Activated T-cell treated with anti-CD3 and anti-CD28 coated beads, Interleukin-2, amount 50 U/mL, for 4 hours (primary cell): ENCODE data around the gene PKDREJ. TPM values are rescaled to one million over a fixed set of nuclear protein-coding genes. Genes with fewer than 3 reads are reported as not detected.
"Not testable (repeated sequence)": the region's sequence is repeated elsewhere in the genome, so short reads cannot be mapped to it uniquely, and the experiment has no call there.

Experiments used
- ATAC-seq, 2 donors: fragments of 200-7000 bp; cut with Tn5 transposase; one replicate each; pipeline ENCODE4 v1.10.0; 2021
- DNase-seq: peaks from one replicate; pipeline ENCODE4 v3.0.0-alpha.2; 2020
- H3K27me3 Mint-ChIP-seq: one replicate; pipeline ENCODE4 v1.8.0; 2021; ENCODE audit warnings: low read depth, mixed read lengths
- H3K36me3 Mint-ChIP-seq: one replicate; pipeline ENCODE4 v1.8.0; 2022; ENCODE audit warnings: mixed read lengths; ENCODE audit not compliant: insufficient read depth
- H3K4me1 Mint-ChIP-seq: one replicate; pipeline ENCODE4 v1.8.0; 2021; ENCODE audit warnings: low read depth, mixed read lengths
- H3K4me3 Mint-ChIP-seq: one replicate; pipeline ENCODE4 v1.8.0; 2021; ENCODE audit warnings: mild to moderate bottlenecking, moderate library complexity, mixed read lengths
- H3K9me3 Mint-ChIP-seq: one replicate; pipeline ENCODE4 v1.8.0; 2021; ENCODE audit warnings: mixed read lengths
- total RNA-seq, 3 donors: library from RNA; stranded (reverse); gene quantifications; one replicate each; pipeline ENCODE4 v1.2.1, GENCODE V29; 2021

Gene PKDREJ
- total RNA-seq, result not detected

DNA sequence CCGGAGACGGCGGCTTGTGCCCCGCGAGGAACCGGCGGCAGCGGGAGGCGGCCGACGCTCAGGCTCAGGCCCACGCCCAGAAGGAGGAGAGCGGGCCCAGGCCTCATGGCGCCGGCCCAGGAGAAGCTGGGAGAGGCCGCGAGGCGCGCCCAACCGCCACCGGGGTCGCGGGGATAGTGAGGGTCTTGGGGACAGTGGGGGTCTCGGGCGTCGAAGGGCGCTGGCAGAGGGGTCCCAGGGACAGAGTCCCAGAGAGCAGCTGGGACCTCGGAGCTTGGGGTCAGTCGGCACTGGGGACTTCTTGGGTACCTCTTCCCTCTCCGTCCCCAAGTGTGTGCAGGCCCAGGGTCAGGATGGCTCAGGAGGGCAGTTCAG, at the start of gene PKDREJ:
Gene PKDREJ (minus strand): TSS at position 128 of the 375 bp plus-strand sequence. CDS start 21 bp downstream, at position 107.
- ATAC-seq, result no peak
- Mint-ChIP-seq H3K9me3 (no peaks in the 10 kb centered on the region), H3K36me3 (no peaks in the 10 kb centered on the region), H3K4me1 (peaks cover 12% of the 10 kb centered on the region), H3K4me3 (peak within 1 kb of the TSS; percentile 39), H3K27me3 (peaks cover 58% of the 10 kb centered on the region)
- DNase-seq, result no peak

DNA sequence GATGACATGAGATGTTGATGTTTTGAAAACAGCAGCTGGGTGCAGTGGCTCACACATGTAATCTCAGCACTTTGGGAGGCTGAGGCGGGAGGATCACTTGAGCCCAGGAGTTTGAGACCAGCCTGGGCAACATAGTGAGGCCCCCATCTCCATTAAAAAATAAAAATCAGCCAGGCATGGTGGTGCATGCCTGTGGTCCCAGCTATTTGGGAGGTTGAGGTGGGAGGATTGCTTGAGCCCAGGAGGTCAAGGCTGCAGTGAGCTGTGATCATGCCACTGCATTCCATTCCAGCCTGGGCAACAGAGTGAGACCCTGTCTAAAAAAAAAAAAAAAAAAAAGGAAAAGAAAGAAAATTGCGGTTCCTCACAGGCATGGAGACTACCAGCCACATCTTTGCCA, 49.7 kb upstream of the PKDREJ start:
- H3K9me3 Mint-ChIP-seq, H3K4me1 Mint-ChIP-seq, H3K36me3 Mint-ChIP-seq, H3K4me3 Mint-ChIP-seq, H3K27me3 Mint-ChIP-seq, DNase-seq, ATAC-seq: not testable (repeated sequence)

DNA sequence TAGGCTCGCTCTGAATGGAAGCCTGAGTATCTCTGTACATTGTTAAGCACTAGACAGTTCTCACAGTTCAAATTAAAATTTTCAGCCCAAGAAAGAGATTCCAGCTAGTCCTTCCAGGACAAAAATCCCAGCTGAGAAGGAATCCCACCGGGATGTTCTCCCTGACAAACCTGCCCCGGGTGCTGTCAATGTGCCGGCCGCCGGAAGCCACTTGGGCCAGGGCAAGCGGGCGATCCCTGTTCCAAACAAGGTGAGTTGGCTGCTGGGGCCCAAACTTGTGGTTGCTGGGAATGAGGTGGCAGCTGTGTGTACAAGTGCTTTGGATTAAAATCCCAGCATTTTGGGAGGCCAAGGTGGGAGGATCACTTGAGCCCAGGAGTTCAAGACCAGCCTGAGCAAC, 48.9 kb upstream of the PKDREJ start:
- ATAC-seq, result no peak
- peaks cover 2% of the 10 kb centered on the region for H3K36me3 Mint-ChIP-seq

DNA sequence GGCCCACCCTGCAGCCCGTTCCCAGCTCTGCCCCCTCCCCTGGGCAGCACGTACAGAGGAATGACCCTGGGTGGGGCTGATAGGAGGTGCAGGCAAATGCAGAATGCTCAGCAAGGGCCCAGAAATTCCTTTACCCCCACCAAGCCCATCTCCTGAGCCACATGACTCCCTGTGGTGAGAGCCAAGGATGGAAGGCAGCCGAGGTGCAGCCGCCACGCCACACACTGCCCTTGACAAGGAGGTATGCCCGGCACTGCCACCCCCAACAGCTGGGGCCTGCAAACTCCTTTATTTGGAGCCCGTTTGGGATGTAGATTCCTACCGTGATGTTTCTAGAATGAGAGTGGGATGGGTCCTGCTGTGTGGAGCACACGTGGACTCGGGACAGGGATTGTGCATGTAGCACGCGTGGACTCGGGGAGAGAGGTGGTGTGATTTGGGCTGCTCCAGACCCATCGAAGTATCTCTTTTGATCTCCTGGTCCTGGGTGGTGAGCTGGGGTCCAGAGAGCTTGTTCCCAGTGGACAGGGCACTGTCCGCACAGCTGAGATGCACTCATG, 46.5 kb upstream of the PKDREJ start:
- no peak overlapping the region for H3K4me3 Mint-ChIP-seq
- H3K4me1 Mint-ChIP-seq, result no peaks in the 10 kb centered on the region
- no peaks in the 10 kb centered on the region for H3K9me3 Mint-ChIP-seq
- H3K36me3 Mint-ChIP-seq, result peaks cover 2% of the 10 kb centered on the region
- DNase-seq, result no peak
- ATAC-seq, result no peak
- H3K27me3 Mint-ChIP-seq, result no peaks in the 10 kb centered on the region

More for the DNA sequence above, 48.9 kb upstream of the PKDREJ start:
- Mint-ChIP-seq H3K4me3 (no peak overlapping the region), H3K27me3 (no peaks in the 10 kb centered on the region), H3K4me1 (no peaks in the 10 kb centered on the region), H3K9me3 (no peaks in the 10 kb centered on the region)
- DNase-seq, result no peak

- no peak for DNase-seq
- Mint-ChIP-seq H3K36me3 (peaks cover 2% of the 10 kb centered on the region), H3K4me1 (no peaks in the 10 kb centered on the region), H3K9me3 (no peaks in the 10 kb centered on the region), H3K4me3 (no peak overlapping the region), H3K27me3 (no peaks in the 10 kb centered on the region)
- ATAC-seq, result no peak
Observed at GRCh38 chr22:46308283-46308988, 45.3 kb upstream of the PKDREJ start.

DNA sequence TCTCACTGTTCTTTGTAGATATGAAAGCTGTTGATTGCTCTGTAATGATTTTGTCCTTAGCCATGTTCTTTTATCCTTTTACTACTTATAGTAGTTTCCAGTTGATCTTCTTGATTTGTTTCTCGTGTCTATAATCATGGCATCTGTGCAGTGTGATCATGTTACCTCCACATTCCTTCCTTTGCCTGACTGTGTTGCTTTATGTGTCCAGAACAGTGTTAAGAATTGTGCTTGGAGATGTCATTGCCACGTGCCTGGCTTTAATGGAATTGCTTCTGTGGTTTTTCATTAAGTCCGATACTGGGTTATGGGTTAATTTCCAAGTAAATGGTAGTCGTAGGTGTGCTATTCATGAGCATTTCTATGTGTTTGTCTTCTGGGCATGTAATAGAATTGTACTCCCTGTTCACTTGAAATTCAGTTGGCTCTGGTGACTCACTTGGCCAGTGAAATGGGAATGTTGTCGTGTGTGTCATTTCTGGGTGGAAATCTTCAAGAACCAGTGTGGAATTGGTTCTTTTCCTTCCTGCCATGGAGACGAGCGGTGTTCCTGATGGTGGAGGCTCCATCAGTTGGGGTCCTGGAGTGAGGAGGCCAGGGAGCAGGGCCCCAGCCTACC, 40.3 kb upstream of the PKDREJ start:
- DNase-seq (no peak), ATAC-seq (no peak)
- H3K27me3 Mint-ChIP-seq, result peaks cover 7% of the 10 kb centered on the region
- H3K9me3 Mint-ChIP-seq, result no peaks in the 10 kb centered on the region
- no peaks in the 10 kb centered on the region for H3K36me3 Mint-ChIP-seq
- H3K4me1 Mint-ChIP-seq, result no peaks in the 10 kb centered on the region
- no peak overlapping the region for H3K4me3 Mint-ChIP-seq

DNA sequence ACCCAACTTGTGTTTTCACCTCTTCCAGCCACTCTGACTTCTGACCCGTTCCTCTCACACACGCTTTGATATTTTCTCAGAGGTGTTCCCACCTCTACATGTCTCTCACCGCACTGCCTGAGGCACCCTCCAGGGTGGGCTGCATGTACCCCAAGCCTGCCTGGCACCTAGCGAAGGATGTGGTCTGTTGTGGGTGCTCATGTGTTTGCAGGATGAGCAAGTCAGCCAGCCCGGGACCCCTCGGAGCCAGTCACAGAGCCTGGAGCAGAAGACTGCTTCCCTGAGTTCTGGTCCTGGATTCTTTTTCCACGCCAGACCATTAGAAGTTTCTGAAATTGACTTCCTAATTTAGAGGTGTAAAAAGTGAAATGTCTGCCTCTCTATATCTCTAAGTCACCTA, 37.3 kb upstream of the PKDREJ start:
- ATAC-seq (no peak), DNase-seq (no peak)
- H3K4me3 Mint-ChIP-seq, result no peak overlapping the region
- H3K4me1 Mint-ChIP-seq, result peaks cover 16% of the 10 kb centered on the region
- H3K9me3 Mint-ChIP-seq, result no peaks in the 10 kb centered on the region
- H3K27me3 Mint-ChIP-seq, result peaks cover 7% of the 10 kb centered on the region
- H3K36me3 Mint-ChIP-seq, result no peaks in the 10 kb centered on the region

GRCh38 chr22:46299101-46299500, 36.0 kb upstream of the PKDREJ start:
- peaks cover 7% of the 10 kb centered on the region for H3K27me3 Mint-ChIP-seq
- peaks cover 22% of the 10 kb centered on the region for H3K4me1 Mint-ChIP-seq
- no peak for DNase-seq
- H3K9me3 Mint-ChIP-seq, result no peaks in the 10 kb centered on the region
- no peak for ATAC-seq
- H3K4me3 Mint-ChIP-seq, result no peak overlapping the region
- no peaks in the 10 kb centered on the region for H3K36me3 Mint-ChIP-seq

DNA sequence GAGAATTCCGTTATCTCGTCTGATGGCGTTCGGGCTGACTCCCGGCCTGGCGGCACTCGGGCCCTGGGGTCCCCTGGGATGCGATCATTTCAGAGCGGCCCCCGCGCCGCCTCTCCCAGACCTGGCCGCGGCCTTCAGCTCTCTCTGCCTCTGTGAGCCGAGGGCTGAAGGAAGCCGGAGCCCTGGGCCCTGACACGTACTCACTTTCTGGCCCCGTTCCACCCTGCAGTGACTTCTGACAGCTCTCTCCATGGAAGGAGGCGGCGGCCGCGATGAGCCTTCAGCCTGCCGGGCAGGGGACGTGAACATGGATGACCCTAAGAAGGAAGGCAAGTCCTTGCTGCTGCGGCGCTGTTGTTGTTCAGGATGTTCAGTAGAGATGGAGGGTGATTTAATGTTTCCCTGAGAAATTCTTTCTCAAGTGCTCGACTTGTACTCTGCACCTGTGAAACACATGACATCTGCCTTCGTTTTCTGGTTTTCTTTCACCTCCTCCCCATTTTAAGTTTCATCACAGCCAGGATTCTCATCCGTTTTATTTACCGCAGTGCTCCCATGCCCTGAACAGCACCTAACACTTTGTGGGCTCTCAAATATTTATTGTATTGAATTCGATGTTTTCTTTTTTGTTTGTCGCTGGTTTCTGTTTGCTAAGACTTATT, 34.1 kb upstream of the PKDREJ start:
- DNase-seq, result no peak
- peaks cover 3% of the 10 kb centered on the region for H3K36me3 Mint-ChIP-seq

DNA sequence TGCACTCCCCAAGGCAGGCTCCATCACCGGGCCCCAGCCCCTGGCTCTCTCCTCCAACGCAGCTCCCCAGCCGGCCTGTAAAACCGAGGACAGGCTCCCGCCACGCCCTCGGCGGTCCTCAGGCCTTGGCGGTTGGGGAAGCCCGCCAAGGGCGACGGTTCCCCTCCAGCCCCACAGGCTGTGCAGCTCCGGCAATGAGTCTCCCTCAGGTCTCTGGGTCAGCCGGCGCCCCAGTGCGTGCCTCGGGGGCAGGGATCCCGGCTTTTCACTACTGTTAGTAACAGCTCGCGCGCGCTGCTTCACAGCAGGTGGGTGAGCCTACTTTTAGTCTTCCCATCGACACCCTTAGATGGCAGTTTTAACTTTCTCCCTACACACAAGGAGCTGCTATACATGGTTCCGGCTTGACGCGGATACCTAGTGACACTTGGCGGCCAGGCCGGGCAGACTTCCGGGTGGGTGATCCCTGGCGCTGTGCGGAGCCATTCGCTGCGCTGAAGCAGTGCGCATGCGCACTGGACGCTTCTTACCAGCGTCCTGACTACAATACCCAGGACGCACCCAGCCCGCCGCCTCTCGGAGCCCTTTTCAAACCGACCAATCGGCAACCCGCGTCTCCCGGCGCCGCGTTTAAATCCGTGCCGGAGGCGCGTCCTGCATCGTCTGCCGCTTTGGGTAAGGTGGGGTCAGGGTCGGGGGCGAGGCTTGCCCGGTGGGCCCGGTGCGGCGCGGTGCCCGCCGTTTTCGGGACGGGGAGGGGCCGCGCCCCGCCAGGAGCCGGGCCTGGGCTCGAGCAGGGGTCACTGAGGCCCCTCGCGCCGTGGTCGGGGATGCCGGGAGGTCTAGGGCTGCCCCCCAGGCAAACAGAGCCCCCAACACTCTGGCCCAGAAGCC, 33.4 kb upstream of the PKDREJ start, which contains the start of gene GTSE1:
Gene GTSE1 (plus strand): TSS at position 614 of the 894 bp plus-strand sequence. CDS start 531 bp downstream, outside the sequence.
- Mint-ChIP-seq H3K4me1 (peaks cover 22% of the 10 kb centered on the region), H3K4me3 (peak within 1 kb of the TSS; percentile 82), H3K36me3 (peaks cover 5% of the 10 kb centered on the region), H3K27me3 (peaks cover 7% of the 10 kb centered on the region), H3K9me3 (peaks cover 5% of the 10 kb centered on the region)
- ATAC-seq, result peak; percentile 99
- DNase-seq, result peak; percentile 94

More for the DNA sequence above, 34.1 kb upstream of the PKDREJ start:
- Mint-ChIP-seq H3K4me3 (peak overlapping the region; percentile 80), H3K4me1 (peaks cover 22% of the 10 kb centered on the region), H3K9me3 (peaks cover 3% of the 10 kb centered on the region), H3K27me3 (peaks cover 7% of the 10 kb centered on the region)
- peak; percentile 7 to 13 for ATAC-seq

- H3K36me3 Mint-ChIP-seq, result peaks cover 5% of the 10 kb centered on the region
- peaks cover 7% of the 10 kb centered on the region for H3K27me3 Mint-ChIP-seq
- ATAC-seq (no peak), DNase-seq (no peak)
- H3K4me3 Mint-ChIP-seq, result peak overlapping the region; percentile 82
- H3K4me1 Mint-ChIP-seq, result peaks cover 22% of the 10 kb centered on the region
- H3K9me3 Mint-ChIP-seq, result peaks cover 5% of the 10 kb centered on the region
Observed at GRCh38 chr22:46295277-46295971, 32.3 kb upstream of the PKDREJ start.

DNA sequence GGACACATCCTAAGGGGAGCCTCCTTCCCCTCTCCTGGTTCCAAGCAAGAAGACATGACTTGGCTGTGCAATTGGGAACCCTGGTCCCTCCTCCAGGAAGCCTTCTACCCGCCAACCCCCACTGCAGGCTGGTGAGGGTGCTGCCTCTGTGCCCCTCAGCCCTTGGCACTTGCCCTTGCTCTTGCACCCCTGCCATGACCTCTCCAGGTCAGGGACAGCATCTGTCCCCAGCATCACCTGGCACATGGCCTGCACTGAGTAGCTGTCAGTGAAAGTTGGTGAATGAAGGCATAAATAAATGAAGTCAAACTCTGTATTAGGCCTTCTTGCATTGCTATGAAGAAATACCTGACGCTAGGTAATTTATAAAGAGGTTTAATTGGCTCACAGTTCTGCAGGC, 31.6 kb upstream of the PKDREJ start:
- H3K4me1 Mint-ChIP-seq, result peaks cover 22% of the 10 kb centered on the region
- ATAC-seq, result no peak

GRCh38 chr22:46293577-46294260, 30.6 kb upstream of the PKDREJ start:
- peaks cover 5% of the 10 kb centered on the region for H3K36me3 Mint-ChIP-seq

More for the DNA sequence above, 31.6 kb upstream of the PKDREJ start:
- DNase-seq, result no peak
- H3K9me3 Mint-ChIP-seq, result peaks cover 5% of the 10 kb centered on the region
- H3K4me3 Mint-ChIP-seq, result no peak overlapping the region
- peaks cover 5% of the 10 kb centered on the region for H3K36me3 Mint-ChIP-seq
- peaks cover 7% of the 10 kb centered on the region for H3K27me3 Mint-ChIP-seq

More at GRCh38 chr22:46293577-46294260, 30.6 kb upstream of the PKDREJ start:
- Mint-ChIP-seq H3K4me1 (peaks cover 23% of the 10 kb centered on the region), H3K4me3 (no peak overlapping the region), H3K27me3 (peaks cover 2% of the 10 kb centered on the region), H3K9me3 (peaks cover 5% of the 10 kb centered on the region)
- DNase-seq, result no peak
- no peak for ATAC-seq
